H1 (cell line): ENCODE data around the gene CTSV. TPM values are rescaled to one million over a fixed set of nuclear protein-coding genes. Genes with fewer than 3 reads are reported as not detected.

Experiments used
- CHD1 ChIP-seq: IDR thresholded peaks from 2 replicates; pipeline ENCODE4 v1.6.1; 2012; ENCODE audit warnings: low read depth, low read length, improper control_type of control experiment
- E2F6 ChIP-seq: IDR thresholded peaks from 2 replicates; pipeline ENCODE4 v1.6.1; 2012; ENCODE audit warnings: inconsistent platforms
- NRF1 ChIP-seq: IDR thresholded peaks from 2 replicates; pipeline ENCODE4 v1.6.1; 2011; ENCODE audit warnings: mild to moderate bottlenecking, low read depth, low read length, improper control_type of control experiment
- TEAD4 ChIP-seq: IDR thresholded peaks from 2 replicates; pipeline ENCODE4 v1.6.1; 2012; ENCODE audit warnings: low read depth, low read length, inconsistent platforms, mixed read lengths
- polyA plus RNA-seq, 7 experiments: library from polyadenylated mRNA; depleted of rRNA in 3 of 7; stranded (reverse) in 5 of 7; unstranded in 2 of 7; fragments of >200 nt in 5 of 7; fragments of 200-250 nt in 2 of 7; gene quantifications; 1 replicate in 5 of 7; 2 replicates in 1 of 7; 4 replicates in 1 of 7; pipeline versions ENCODE4 v1.2.1 to v1.2.3, GENCODE V29; 2011 to 2013; ENCODE audit warnings: missing spikeins in 2 of 7, mixed read lengths in 2 of 7
- total RNA-seq: library from RNA; stranded (reverse); fragmentation: NEBNext Ultra II Directional; extraction: Animal tissue kit (Norgen Biotek cat#: 25700); gene quantifications from 2 replicates; pipeline ENCODE4 v1.2.1, GENCODE V29; 2021

CTSV gene
- total and polyA plus RNA-seq, 2 of the 8 experiments (the other 6 are each of a cell fraction or from before 2014, with no cell fraction given) = 91.0 to 114 TPM

GRCh38 chr9:97072285-97072776 is 33.4 kb upstream of the CTSV start (continued):
- TF ChIP-seq CHD1 (no peak), NRF1 (no peak), TEAD4 (no peak), E2F6 (no peak)
